Mucosa of stomach (tissue), 1 donor: ENCODE measurements around the gene EPO.
"Not testable (repeated sequence)": the region's sequence is repeated elsewhere in the genome, so short reads cannot be mapped to it uniquely, and the experiment has no call there.

Experiments used
- H3K27me3 ChIP-seq: one replicate; pipeline ENCODE4 v1.7.0; 2013; ENCODE audit warnings: mild to moderate bottlenecking, low read length; ENCODE audit not compliant: control insufficient read depth, insufficient read depth
- H3K36me3 ChIP-seq: one replicate; pipeline ENCODE4 v1.7.0; 2013; ENCODE audit warnings: low read length; ENCODE audit not compliant: control insufficient read depth, insufficient read depth
- H3K4me1 ChIP-seq: one replicate; pipeline ENCODE4 v1.7.0; 2013; ENCODE audit warnings: mild to moderate bottlenecking, low read length; ENCODE audit not compliant: control insufficient read depth, insufficient read depth
- H3K4me3 ChIP-seq: one replicate; pipeline ENCODE4 v1.7.0; 2013; ENCODE audit warnings: low read length
- H3K9ac ChIP-seq: one replicate; pipeline ENCODE4 v1.7.0; 2013; ENCODE audit warnings: mild to moderate bottlenecking, low read length, moderate library complexity
- H3K9me3 ChIP-seq: one replicate; pipeline ENCODE4 v1.7.0; 2013; ENCODE audit warnings: mild to moderate bottlenecking, low read length, moderate library complexity; ENCODE audit not compliant: control insufficient read depth
- donor health status: Pancreatic carcinoma.

Gene EPO

GRCh38 chr7:100719523-100720278 lies 567 bp upstream of the EPO start:
- Histone ChIP-seq H3K9ac (no peak overlapping the region), H3K4me1 (no peaks in the 10 kb centered on the region), H3K4me3 (no peak overlapping the region), H3K9me3 (no peaks in the 10 kb centered on the region), H3K27me3 (peaks cover 45% of the 10 kb centered on the region), H3K36me3 (no peaks in the 10 kb centered on the region)

GRCh38 chr7:100720671-100721504 lies 620 bp downstream of the EPO start:
- H3K4me1 ChIP-seq, result peaks cover 7% of the 10 kb centered on the region
- peaks cover 45% of the 10 kb centered on the region for H3K27me3 ChIP-seq
- H3K36me3 ChIP-seq, result no peaks in the 10 kb centered on the region
- no peak overlapping the region for H3K4me3 ChIP-seq
- no peak overlapping the region for H3K9ac ChIP-seq
- no peaks in the 10 kb centered on the region for H3K9me3 ChIP-seq

GRCh38 chr7:100721505-100721812 lies 1.2 kb downstream of the EPO start:
- peaks cover 45% of the 10 kb centered on the region for H3K27me3 ChIP-seq
- peaks cover 7% of the 10 kb centered on the region for H3K4me1 ChIP-seq

GRCh38 chr7:100722480-100723212 lies 2.4 kb downstream of the EPO start:
- H3K4me3 ChIP-seq, result no peak overlapping the region
- peaks cover 45% of the 10 kb centered on the region for H3K27me3 ChIP-seq
- peaks cover 7% of the 10 kb centered on the region for H3K4me1 ChIP-seq
- no peaks in the 10 kb centered on the region for H3K9me3 ChIP-seq
- no peaks in the 10 kb centered on the region for H3K36me3 ChIP-seq
- H3K9ac ChIP-seq, result no peak overlapping the region

More at GRCh38 chr7:100721505-100721812, 1.2 kb downstream of the EPO start:
- Histone ChIP-seq H3K4me3 (no peak overlapping the region), H3K9ac (no peak overlapping the region), H3K9me3 (no peaks in the 10 kb centered on the region), H3K36me3 (no peaks in the 10 kb centered on the region)

GRCh38 chr7:100723732-100724275 lies 3.5 kb downstream of the EPO start:
- Histone ChIP-seq H3K4me1 (peaks cover 7% of the 10 kb centered on the region), H3K9ac (no peak overlapping the region), H3K27me3 (peaks cover 45% of the 10 kb centered on the region), H3K36me3 (no peaks in the 10 kb centered on the region), H3K9me3 (no peaks in the 10 kb centered on the region), H3K4me3 (no peak overlapping the region)

- peaks cover 45% of the 10 kb centered on the region for H3K27me3 ChIP-seq
These were observed 4.1 kb downstream of the EPO start for GRCh38 chr7:100724364-100724763.

GRCh38 chr7:100726996-100727761 lies 6.9 kb downstream of the EPO start:
- no peaks in the 10 kb centered on the region for H3K36me3 ChIP-seq
- H3K9ac ChIP-seq, result no peak overlapping the region
- H3K4me3 ChIP-seq, result no peak overlapping the region
- H3K4me1 ChIP-seq, result peaks cover 7% of the 10 kb centered on the region
- H3K27me3 ChIP-seq, result peaks cover 20% of the 10 kb centered on the region
- no peaks in the 10 kb centered on the region for H3K9me3 ChIP-seq

More at GRCh38 chr7:100724364-100724763, 4.1 kb downstream of the EPO start:
- H3K9ac ChIP-seq, H3K4me3 ChIP-seq, H3K9me3 ChIP-seq, H3K4me1 ChIP-seq, H3K36me3 ChIP-seq: not testable (repeated sequence)

GRCh38 chr7:100728196-100728595 lies 7.9 kb downstream of the EPO start:
- H3K4me1 ChIP-seq, result peaks cover 7% of the 10 kb centered on the region
- H3K4me3 ChIP-seq, result no peak overlapping the region
- peaks cover 12% of the 10 kb centered on the region for H3K27me3 ChIP-seq
- no peaks in the 10 kb centered on the region for H3K36me3 ChIP-seq
- H3K9me3 ChIP-seq, result no peaks in the 10 kb centered on the region
- H3K9ac ChIP-seq, result no peak overlapping the region

GRCh38 chr7:100730136-100730800 lies 10.0 kb downstream of the EPO start:
- Histone ChIP-seq H3K4me1 (peaks cover 3% of the 10 kb centered on the region), H3K4me3 (no peak overlapping the region), H3K36me3 (no peaks in the 10 kb centered on the region), H3K27me3 (peaks cover 3% of the 10 kb centered on the region), H3K9ac (no peak overlapping the region), H3K9me3 (no peaks in the 10 kb centered on the region)

- Histone ChIP-seq H3K9ac (no peak overlapping the region), H3K4me3 (no peak overlapping the region), H3K27me3 (peaks cover 3% of the 10 kb centered on the region), H3K36me3 (no peaks in the 10 kb centered on the region), H3K9me3 (no peaks in the 10 kb centered on the region), H3K4me1 (no peaks in the 10 kb centered on the region)
These were observed 11.8 kb downstream of the EPO start for GRCh38 chr7:100731937-100732636.
